Measurements from ENCODE around the gene INPP5A.

Gene INPP5A

DNA sequence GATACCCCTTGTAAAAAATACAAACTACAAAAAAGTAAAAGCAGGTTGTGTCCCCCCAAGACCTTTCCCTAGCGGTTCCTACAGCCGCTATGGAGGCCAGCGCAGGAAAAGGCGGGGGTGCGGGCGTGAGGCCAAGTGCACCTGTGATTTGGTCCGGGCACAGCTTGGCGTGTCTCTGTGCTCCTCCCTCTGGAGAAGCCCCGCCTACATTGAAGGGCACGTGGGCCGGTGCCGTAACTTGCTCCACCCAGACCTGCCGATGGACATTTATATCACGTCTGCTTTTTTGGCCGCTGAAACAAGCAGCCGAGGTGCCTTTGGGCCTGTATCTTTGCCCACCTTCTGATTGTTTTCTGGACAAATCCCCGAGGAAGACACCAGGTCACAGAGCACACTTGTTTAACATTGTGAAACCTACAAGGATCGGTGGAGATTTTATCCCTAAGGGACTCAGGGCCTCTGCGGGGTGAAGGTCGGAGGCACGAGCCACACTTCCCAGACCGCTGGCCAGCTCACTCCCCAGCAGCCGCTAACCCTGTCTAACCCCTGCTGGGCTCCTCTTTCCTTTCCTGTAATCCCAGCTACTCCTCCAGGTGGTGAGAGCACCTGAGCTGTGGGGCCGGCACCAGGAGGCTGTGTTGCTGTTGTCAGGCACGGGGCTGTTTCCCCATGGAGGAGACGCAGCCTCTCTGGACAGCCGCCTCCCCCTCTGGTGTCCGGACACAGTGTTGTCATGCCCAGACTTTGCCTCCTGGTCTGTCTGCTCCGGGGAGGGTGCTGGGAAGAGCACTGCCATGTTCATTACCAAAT, 18.8 kb upstream of the INPP5A start:
- DNase-seq, result no peak

GRCh38 chr10:132519382-132520176, 18.0 kb upstream of the INPP5A start:
- no peak for DNase-seq

DNA sequence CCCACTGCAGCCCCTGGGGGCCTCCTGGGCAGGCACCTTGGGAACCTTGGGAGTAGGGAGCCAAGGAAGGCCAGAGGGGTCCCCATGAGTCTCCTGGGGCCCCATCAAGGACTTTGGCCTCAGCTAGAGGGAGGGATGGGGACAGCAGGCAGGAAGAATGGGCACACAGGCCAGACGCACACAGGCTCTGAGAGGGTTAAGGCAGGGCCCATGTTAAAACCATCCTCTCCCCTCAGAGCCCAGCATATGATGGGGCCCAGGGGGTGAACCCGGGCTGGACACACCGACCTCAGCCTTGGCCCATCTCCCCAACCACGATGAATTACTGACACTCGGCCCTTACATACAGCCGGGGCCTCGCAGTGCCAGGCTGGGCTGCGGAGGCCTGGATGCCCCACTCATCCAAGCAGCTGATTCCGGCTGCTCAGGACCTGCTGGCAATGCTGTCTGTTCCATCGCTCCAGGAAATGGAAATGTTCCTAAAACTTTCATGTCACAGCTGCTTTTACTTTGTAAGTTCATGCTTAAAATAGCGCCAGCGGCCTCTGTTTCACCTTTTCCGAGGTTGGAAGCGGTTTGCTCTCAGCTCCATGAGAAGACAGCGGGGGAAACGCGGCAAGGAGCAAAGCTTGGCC, 17.3 kb upstream of the INPP5A start:
- no peak for DNase-seq

DNA sequence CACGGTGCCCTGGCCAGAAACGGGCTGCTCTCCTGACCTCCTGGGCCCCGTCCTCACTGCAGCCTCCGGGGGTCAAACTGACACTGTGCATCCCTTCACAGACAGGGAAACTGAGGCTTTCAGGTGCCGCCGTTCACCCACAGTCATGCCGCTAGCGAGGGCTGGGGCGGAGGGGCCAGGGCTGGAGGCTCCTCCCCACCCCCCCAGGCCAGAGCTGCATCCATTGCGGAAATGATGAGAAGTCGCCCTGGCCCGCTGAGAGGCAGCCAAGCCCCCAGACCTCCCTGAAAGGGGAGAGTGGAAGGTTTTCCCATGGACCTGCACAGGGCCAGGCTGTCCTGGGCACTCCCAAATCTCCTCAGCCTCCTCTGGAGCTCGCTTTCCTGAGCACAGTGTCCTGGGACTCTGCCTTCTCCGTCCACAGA, 16.5 kb upstream of the INPP5A start:
- no peak for DNase-seq

DNA sequence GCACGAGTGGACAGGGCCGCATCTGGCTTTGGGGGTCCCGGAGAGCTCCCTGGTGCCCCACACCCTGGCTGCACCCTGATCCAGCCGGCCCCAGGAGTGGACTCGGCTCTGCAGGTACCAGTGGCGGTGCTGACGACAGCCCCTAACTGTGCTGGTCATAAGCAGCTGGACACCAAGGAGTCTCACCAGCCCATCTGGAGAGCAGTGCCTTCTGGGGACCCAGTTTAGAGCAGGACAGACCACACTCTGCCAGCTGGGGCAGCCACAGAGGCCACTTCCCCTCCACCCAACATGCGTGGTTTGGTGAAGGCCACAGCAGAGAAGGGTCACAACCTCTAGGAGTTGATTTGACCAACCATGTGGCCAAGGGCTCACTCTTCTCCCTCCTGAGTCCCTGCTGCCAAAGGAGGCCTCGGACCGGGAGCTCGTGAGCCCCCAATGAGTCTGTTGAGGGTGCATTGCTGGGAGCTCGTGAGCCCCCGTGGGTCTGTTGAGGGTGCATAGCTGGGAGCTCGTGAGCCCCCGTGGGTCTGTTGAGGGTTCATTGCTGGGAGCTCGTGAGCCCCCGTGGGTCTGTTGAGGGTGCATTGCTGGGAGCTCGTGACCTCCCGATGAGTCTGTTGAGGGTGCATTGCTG, 16.0 kb upstream of the INPP5A start:
- no peak for DNase-seq

DNA sequence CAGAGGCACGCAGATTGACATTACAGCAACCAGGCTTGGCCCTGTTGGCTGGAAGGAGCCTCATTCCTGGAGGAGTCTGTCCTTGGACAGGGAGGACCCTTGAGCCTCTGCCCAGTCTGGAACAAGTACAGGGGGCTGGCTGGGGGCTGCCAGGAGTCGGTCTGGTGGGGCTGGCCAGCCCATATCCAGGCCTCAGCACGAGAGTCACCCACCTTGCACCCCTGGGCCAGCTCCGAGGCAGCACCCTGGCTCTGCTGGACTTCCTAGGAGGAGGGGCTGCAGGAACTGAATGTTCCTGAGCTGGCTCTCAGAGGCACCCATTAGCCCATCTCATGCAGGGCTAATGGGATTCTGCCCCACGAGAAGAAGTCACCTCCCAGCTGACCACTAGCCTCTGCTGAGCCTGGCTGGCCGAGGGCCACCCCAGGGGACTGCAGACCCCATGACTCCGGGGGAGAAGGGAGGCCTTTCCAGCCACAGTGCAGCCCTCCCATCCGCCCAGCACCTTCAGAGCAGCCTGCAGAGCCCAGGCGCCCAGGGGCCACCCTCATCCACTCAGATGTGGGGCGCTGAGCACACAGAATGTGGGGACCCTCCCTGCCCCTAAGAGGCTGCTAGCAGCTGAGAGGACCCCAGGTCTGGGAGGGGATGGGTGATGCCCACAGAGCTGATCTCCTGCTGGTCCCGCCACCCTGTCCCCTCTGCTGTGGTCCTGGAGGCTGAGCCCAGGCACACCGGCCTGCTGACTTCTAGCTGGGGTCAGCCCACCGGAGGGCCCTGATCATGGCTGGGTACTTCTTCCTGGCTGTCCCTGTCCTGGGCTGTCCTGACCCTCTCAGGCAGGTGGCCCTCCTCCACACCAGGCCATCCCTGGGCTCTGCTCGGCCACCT, 14.8 kb upstream of the INPP5A start:
- no peak for DNase-seq

GRCh38 chr10:132523561-132524442, 13.8 kb upstream of the INPP5A start:
- DNase-seq, result no peak

DNA sequence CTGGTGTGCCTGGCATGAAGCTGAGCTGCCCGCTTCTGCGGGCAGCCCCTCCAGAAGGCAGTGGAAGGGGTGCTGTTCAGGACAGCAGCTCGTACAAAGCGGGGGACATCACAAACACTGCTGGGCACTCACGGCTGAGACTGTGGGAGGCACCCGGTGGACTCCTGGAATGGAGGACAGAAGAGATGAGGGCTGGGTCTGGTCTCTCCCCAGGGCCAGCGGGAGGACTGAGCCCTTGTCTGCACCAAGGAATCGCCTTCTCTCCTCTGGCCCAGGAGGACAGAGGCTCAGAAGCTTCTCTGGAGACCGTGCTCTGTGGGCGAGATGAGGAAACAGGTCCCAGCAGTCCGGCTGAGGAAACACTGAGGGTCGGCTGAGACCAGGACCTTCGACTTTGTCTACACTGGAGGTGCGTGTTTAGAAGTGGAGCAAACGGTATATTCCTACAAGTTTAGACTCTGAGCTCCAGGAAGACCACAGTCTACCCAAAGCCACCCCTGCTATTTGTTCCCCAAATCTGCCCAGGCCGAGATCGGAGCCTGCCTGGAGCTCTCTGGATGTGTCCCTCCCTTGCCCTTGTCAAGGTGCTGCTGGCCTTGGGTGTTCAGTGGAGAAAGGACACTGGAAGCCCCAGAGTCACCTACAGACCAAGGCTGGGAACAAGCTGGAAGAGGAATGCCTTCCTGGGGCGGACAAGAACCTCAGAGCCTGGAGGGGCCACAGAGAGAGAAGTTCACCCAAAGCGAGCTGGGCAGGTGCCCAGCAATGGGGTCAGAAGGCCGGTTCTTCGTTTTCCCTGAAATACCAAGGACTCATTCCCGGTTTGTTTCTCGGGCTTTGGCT, 12.9 kb upstream of the INPP5A start:
- no peak for DNase-seq

- peak; percentile 74 for DNase-seq
These were observed 10.9 kb upstream of the INPP5A start for GRCh38 chr10:132526676-132527075.

DNA sequence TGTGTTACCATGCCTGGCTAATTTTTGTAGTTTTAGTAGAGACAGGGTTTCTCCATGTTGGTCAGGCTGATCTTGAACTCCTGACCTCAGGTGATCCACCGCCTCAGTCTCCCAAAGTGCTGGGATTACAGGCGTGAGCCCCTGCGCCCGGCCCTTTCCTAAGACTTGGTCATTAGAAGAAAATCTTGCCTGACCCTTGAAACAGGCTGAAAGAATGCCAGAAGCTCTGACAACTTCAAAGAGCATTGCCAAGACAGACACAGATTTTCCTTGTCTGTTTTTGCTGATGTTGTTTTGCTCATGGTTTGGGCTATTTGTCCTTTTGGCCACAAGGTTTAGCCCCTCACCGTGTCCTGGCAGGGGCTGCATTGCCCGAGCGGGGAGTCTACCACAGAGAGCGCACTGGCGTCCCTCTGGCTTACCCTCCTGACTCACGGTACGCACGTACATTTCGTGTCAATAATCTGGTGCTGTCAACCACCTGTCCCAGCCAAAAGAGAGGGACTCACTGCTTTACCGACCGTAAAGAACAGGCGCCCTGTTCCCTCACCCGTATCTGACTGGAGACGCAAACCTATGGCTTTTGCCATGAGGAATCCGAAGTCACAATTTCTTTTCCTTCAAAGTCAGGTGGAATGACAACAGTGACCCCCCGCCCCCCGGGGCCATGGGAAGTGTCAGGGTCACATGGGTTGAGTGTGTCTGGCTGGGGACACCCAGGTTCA, 10.1 kb upstream of the INPP5A start:
- no peak for DNase-seq

GRCh38 chr10:132528064-132528691, 9.4 kb upstream of the INPP5A start:
- DNase-seq, result peak; percentile 42

DNA sequence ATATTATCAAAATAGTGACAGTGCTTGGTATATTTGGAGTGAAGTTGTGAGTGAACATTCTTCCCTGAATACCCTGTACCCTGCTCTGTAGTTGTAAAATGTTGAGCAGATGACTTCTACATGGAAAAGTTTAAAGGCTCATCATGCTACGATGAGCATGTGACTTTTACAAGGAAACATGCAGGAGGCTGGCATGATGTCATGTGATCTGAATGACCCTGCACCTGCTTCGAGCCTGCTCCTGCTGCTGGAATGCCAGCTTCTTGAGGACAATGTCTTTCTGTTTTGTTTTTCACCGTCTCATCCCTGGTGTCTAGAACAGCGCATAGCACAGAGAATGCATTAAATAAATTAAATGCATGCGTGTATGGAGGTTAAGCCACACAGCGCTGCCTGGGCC, 5.4 kb upstream of the INPP5A start:
- no peak for DNase-seq

GRCh38 chr10:132532749-132533560, 4.6 kb upstream of the INPP5A start:
- DNase-seq, result peak; percentile 65

GRCh38 chr10:132533571-132534260, 3.9 kb upstream of the INPP5A start:
- DNase-seq, result no peak

DNA sequence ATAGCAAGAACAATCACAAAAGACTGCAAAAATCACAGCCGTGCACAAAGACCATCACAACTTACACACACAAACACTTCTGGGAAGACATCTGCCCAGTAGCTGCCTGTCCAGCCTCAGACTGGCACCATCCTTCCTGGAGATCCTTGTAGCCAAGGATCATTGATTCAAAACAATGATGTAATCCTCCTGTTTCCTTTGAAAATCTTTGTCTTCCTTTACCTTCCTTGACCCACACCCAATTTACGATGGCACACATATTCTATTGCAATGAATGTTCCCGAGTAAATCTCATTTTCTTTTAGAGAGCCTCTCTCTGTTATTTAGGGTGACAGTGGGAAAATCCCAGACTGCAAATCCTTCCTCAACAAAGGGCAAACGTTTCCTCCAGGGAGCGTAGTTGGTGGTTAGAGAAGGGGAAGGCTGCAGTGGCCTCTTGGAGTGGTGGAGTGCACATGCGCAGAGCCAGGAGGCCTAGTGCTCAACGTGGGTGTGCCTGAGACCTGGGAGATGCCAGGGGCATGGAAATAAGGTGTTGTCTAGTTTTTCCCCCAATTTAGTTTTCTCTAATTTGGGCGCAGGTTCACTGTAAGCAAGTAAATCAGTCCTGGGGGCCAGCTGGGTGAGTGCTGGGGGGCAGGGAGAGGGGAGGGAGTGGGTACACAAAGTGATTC, 3.1 kb upstream of the INPP5A start:
- DNase-seq, result no peak

- no peak for DNase-seq
These were observed 2.4 kb upstream of the INPP5A start for GRCh38 chr10:132535065-132535651.
